DMS53 treated with DMSO at 0.1 percent for 48 hours (cell line): Measurements from ENCODE around the gene TBC1D24.
"Not testable (repeated sequence)": the region's sequence is repeated elsewhere in the genome, so short reads cannot be mapped to it uniquely, and the experiment has no call there.

Experiments used
- DNase-seq: peaks from one replicate; lab custom pipeline; 2025; ENCODE audit not compliant: unreplicated experiment; lab: John Stamatoyannopoulos, UW

The TBC1D24 gene

DNA sequence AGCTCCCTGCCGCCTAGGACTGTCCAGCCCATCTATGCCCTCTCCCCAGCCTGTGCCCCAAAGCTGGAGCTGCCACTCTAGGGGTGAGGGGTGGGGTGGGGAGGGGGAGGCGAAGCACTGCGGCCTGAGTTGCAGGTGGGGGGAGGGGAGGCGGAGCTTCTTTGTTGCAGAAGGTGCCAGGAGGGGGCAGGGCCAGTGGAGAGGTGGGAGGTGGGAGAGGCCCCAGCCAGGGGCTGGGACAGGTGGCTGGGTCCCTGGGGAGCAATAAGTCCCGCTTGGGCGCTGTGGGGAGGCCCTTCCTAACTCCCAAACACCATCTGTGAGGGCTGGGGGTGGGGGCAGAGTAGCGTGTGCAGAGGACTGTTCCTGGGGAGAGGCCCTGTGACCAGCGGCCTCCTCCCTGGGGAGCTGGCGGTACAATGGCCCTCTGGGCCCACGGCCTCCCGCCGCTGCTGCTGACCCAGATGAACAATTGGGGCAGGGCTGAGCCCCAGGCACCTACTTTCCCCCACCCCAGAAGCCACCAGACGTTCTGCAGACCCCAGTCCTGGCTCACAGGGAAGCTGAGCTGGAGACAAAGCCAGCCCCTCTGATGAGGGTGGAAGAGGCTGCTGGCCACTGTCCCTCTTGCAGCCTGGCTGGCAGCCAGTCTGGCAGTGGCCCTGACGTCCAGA is 6.1 kb upstream of the TBC1D24 start:
- no peak for DNase-seq

- no peak for DNase-seq
These were observed 5.3 kb upstream of the TBC1D24 start for GRCh38 chr16:2469399-2470233.

GRCh38 chr16:2470234-2470601 is 4.7 kb upstream of the TBC1D24 start:
- DNase-seq = no peak

DNA sequence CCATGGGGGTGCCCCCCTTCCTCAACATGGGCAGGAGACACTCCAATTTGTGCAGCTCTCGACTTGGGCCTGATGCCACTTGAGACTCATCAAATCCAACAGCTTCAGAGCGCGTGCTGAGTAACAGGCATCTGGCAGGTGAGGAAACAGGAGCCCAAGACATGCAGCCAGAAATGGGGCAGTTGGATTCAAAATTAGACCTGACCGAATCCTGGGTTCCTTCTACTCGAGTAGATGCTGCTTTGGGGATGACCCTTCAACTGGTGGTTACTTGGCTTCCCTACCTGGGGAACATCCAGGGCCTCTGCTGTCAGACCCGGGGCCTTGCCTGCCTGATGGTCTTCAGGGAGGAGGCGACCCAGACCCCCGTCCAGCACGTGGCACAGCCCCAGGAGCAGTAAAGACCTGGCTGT is 4.3 kb upstream of the TBC1D24 start:
- no peak for DNase-seq

DNA sequence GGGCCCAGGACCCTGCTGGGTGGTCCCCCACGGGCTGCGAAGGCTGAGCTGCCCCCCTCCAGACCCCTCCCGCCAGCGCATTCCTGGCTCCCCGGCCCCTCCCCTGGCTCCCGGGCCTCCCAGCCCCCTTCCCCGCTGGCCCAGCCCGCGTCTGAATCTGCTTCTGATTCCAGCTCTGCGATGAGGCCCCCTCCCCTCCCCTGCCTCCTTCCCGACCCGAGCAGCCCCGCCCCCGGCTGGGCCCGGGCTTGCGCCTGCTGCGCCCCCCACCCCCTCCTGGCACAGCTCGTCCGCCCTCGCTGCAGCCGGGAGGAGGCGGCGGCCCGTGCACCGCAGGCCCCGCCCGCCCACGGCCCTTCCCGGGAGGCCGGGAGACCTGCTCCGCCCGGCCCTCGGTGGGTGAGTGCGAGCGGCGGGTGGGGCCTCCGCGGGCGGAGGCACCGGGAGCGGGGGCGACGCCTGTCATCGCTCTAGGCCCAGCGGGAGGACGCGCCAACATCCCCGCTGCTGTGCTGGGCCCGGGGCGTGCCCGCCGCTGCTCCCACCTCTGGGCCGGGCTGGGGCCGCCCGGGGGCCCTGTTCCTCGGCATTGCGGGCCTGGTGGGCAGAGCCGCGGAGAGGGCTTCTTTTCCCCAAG is 3.8 kb upstream of the TBC1D24 start, which contains the start of gene NTN3:
TSS of gene NTN3 (plus strand) at position 282 of the 637 bp plus-strand sequence. CDS start 405 bp downstream, outside the sequence.
- no peak for DNase-seq

DNA sequence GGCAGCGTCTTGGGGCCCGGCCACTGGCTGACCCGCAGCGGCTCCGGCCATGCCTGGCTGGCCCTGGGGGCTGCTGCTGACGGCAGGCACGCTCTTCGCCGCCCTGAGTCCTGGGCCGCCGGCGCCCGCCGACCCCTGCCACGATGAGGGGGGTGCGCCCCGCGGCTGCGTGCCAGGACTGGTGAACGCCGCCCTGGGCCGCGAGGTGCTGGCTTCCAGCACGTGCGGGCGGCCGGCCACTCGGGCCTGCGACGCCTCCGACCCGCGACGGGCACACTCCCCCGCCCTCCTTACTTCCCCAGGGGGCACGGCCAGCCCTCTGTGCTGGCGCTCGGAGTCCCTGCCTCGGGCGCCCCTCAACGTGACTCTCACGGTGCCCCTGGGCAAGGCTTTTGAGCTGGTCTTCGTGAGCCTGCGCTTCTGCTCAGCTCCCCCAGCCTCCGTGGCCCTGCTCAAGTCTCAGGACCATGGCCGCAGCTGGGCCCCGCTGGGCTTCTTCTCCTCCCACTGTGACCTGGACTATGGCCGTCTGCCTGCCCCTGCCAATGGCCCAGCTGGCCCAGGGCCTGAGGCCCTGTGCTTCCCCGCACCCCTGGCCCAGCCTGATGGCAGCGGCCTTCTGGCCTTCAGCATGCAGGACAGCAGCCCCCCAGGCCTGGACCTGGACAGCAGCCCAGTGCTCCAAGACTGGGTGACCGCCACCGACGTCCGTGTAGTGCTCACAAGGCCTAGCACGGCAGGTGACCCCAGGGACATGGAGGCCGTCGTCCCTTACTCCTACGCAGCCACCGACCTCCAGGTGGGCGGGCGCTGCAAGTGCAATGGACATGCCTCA is 3.1 kb upstream of the TBC1D24 start:
- no peak for DNase-seq

GRCh38 chr16:2472488-2472864 is 2.5 kb upstream of the TBC1D24 start:
- DNase-seq = no peak

DNA sequence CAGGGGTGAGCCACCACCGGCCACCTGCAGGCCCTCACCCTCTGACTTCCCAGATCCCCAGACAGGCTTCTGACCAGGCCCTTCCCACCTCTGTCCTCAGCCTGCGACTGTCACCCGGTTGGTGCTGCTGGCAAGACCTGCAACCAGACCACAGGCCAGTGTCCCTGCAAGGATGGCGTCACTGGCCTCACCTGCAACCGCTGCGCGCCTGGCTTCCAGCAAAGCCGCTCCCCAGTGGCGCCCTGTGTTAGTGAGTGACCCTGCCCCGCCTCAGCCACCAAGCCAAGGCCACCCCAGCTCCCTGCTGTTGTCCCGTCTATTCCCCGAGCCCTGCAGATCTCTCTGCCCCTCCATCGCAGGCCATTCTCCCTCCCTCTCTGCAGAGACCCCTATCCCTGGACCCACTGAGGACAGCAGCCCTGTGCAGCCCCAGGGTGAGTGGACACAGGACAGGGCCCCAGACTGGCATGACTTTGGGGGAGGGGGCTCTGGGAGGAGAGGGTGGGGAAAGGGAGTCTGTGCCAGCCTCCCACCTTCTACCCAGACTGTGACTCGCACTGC is 2.0 kb upstream of the TBC1D24 start:
- no peak for DNase-seq

GRCh38 chr16:2473446-2473926 is 1.4 kb upstream of the TBC1D24 start:
- DNase-seq = peak; percentile 16

- peak; percentile 17 for DNase-seq
These were observed 689 bp upstream of the TBC1D24 start for GRCh38 chr16:2473999-2474876.

DNA sequence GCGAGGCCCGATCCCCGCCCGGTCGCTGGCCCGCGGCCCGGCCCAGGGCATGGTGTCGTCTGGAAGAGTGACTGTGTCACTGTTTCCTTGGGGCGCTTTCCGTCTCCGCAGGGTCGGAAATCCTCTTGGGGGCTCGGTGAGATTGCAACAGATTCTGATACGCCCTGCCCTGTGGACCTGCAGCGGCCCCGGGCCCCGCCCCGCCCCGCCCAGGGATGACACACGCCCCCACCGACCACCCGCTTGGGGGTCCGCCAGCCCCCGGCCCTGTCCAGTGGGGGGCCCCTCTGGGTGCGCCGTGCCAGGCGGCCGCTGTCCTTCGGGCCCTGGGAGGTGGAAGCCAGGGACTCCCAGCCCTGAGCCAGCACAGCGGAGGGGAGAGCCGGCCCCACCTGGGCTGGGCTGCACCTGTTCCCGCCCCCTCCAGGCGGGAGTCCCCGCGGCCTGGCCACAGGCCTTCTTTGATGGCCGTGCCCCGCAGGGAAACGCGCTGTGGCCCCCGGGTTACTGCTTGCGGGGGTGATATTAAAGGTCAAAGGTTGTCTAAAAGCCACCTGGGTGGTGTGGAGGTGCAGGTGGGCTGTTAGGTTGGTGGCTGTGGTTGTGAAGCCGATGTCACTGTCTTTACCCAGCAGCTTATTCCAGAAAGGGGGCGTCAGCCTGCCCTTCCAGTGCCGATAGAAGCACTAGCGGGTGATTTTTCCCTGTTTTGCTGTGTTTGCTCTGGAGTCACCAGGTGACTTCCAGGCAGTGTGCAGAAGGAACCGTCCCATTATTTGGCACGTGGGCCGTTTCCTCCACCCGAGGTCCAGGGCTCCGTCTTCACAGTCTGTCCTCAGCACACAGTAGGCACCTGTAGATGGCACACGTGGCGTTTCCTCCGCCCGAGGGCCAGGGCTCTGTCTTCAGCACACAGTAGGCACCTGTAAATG is 752 bp downstream of the TBC1D24 start:
- no peak for DNase-seq

- no peak for DNase-seq
These were observed 1.4 kb downstream of the TBC1D24 start for GRCh38 chr16:2476345-2476720.

DNA sequence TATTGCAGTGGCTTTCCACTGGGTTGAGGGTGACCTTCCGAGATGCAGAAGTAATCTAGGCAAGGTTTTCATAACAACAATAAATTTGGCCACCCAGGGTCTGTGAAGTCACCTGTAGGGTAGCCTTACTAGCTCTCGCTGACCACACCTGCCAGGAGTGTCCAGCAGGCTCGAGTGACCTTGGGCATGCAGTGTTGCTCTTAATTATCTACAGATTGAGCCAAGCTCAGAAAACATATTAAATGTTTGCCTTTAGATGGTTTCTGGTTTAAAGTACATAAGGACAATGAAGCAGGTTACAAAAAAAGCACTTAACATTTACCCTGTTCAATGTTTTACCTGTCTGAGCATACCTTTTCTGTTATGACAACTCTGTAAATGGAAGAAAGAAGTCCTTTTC is 1.8 kb downstream of the TBC1D24 start:
- DNase-seq = no peak

DNA sequence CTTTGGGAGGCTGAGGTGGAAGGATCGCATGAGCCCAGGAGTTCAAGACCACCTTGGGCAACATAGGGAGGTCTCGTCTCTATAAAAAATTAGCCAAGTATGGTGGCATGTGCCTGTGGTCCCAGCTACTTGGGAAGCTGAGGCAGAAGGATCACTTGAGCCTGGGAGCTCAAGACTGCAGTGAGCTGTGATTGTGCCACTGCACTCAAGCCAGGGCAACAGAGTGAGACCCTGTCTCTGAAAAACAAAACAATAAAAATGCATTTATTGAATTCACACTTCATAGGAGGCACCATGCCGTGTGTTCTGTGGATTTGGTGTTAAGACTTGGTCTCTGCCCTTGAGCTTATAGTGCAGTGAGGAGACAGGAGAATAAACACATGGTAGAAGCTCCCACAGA is 2.4 kb downstream of the TBC1D24 start:
- no peak for DNase-seq

DNA sequence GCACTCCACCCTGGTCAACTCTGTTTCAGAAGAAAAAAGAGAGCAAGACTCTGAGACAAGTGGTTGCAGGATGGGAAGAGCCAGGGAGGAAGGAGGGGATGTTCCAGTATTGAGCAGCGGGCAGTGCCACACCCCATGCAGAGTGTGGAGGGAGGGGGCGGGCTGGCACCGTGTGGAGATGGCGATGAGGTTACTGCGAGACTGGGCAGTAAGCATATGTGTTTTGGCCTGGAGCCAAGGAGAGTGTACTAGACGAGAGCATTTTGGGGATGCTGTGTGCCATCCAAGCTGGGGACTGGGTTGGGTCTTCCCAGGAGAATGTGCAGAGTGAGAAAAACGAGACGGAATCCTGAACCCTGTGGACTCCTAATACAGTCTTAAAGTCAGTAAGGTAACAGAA is 3.4 kb downstream of the TBC1D24 start:
- no peak for DNase-seq

DNA sequence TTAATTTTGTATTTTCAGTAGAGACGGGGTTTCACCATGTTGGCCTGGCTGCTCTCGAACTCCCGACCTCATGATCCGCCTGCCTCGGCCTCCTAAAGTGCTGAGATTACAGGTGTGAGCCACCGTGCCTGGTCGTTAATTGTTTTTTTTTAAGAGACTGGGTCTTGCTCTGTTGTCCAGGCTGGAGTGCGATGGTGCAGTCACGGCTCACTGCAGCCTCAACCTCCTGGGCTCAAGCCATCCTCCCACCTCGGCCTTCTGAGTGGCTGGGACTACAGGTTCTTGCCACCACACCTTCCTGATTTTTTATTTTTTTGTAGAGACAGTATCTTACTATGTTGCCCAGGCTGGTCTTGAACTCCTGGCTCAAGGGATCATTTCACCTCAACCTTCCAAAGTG is 5.1 kb downstream of the TBC1D24 start:
- DNase-seq = not testable (repeated sequence)

DNA sequence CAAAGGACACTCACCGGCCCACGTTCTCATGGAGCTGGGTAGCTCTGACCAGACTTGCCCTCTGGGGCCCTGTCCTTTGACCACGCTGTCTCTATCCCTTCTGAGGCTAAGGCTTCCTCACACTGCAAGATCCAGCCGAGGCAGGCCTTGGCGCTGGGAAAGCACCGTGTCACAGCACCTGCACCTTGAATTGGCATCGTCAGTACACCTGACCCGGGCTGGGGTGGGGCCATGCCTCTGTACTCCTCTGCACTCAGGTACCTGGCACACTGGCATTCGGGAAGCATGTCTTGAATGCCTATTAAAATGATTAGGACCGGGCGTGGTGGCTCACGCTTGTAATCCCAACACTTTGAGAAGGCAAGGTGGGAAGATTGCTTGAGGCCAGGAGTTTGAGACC is 6.0 kb downstream of the TBC1D24 start:
- DNase-seq = no peak

- DNase-seq = no peak
These were observed 6.7 kb downstream of the TBC1D24 start for GRCh38 chr16:2481676-2482075.

DNA sequence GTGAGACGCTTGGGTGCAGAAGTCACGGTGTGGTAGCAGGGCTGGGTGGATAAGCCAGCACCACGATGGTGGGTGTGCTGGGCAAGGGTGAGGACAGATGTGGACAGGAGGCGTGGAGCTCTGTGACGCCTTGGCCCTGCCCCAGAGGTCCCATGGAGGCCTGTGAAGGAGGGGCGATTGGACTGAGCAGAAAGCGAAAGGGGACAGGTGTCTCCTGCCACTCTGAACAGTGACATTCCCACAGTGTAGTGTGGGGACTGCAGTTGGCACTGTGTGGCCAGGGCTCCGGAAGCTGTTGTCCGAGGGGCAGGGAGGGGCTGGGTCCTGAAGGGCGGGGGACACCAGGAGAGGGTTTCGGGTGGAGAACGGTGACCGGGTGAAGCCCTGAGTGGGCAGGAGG is 7.3 kb downstream of the TBC1D24 start:
- DNase-seq = no peak
